Choroid plexus epithelial cell (primary cell): Measurements from ENCODE around the gene ZNF367.
"Not testable (repeated sequence)": the region's sequence is repeated elsewhere in the genome, so short reads cannot be mapped to it uniquely, and the experiment has no call there.

ENCODE experiments used
- DNase-seq: peaks from one replicate; pipeline ENCODE4 v3.0.0-alpha.2; 2010; ENCODE audit warnings: low read depth
- H3K4me3 ChIP-seq: 2 replicates; pipeline ENCODE4 v1.5.1; 2011; ENCODE audit warnings: low read depth, mild to moderate bottlenecking, control low read depth, low read length, moderate library complexity
- CTCF ChIP-seq: conservative IDR thresholded peaks from 2 replicates; pipeline ENCODE4 v1.5.1; 2011; ENCODE audit warnings: low read depth, mild to moderate bottlenecking, control low read depth, inconsistent platforms, low read length, moderate library complexity

Gene ZNF367

GRCh38 chr9:96361668-96362067 is 56.5 kb downstream of the ZNF367 start:
- no peak overlapping the region for H3K4me3 ChIP-seq
- no peak for DNase-seq
- no peak for TF ChIP-seq CTCF

GRCh38 chr9:96360976-96361375 is 57.2 kb downstream of the ZNF367 start:
- no peak for TF ChIP-seq CTCF
- no peak for DNase-seq
- H3K4me3 ChIP-seq = no peak overlapping the region

- not testable (repeated sequence) for DNase-seq, H3K4me3 ChIP-seq
Observed at GRCh38 chr9:96360523-96360922, 57.6 kb downstream of the ZNF367 start.

GRCh38 chr9:96350866-96351265 is 67.3 kb downstream of the ZNF367 start:
- TF ChIP-seq CTCF = no peak

GRCh38 chr9:96348261-96348660 is 69.9 kb downstream of the ZNF367 start:
- no peak for TF ChIP-seq CTCF
- no peak for DNase-seq
- H3K4me3 ChIP-seq = no peak overlapping the region

More at GRCh38 chr9:96350866-96351265, 67.3 kb downstream of the ZNF367 start:
- DNase-seq = no peak
- H3K4me3 ChIP-seq = no peak overlapping the region

- no peak overlapping the region for H3K4me3 ChIP-seq
- DNase-seq = no peak
- TF ChIP-seq CTCF = no peak
Observed at GRCh38 chr9:96345551-96345950, 72.6 kb downstream of the ZNF367 start.

- no peak for TF ChIP-seq CTCF
- H3K4me3 ChIP-seq = no peak overlapping the region
- DNase-seq = peak; percentile 95
Observed at GRCh38 chr9:96344458-96345180, 73.6 kb downstream of the ZNF367 start.
